IMR-90 (cell line): ENCODE results near the gene ZNF581. TPM values are rescaled to one million over a fixed set of nuclear protein-coding genes. Genes with fewer than 3 reads are reported as not detected.

Experiments used
- ATAC-seq: fragments of 200-7000 bp; cut with Tn5 transposase; 2 replicates; pipeline ENCODE4 v1.9.1; 2020; ENCODE audit warnings: low read depth, mild to moderate bottlenecking, moderate library complexity
- BruUV-seq: library from RNA; stranded (reverse); fragments of 400-500 nt; replicated peaks from 2 replicates; lab custom pipeline; 2021; lab: Mats Ljungman, UMichigan
- CTCF ChIA-PET: fragments of 300-600 bp; formaldehyde crosslinking; extraction: SDS; loops from one replicate; lab custom pipeline; 2021; ENCODE audit warnings: antibody characterized with exemption; lab: Yijun Ruan, JAX
- POLR2A ChIA-PET: fragments of 300-600 bp; sonication (Branson Sonifier 250); formaldehyde crosslinking; loops from one replicate; lab custom pipeline; 2022; ENCODE audit warnings: antibody characterized with exemption; ENCODE audit not compliant: unreplicated experiment; lab: Charles Lee
- DNase-seq: peaks from one replicate; pipeline ENCODE4 v3.0.0; 2013
- H2AFZ ChIP-seq: replicated peaks from 2 replicates; pipeline ENCODE3; 2013; ENCODE audit warnings: low read length, mild to moderate bottlenecking; ENCODE audit not compliant: poor library complexity
- H2AK5ac ChIP-seq: 2 replicates; pipeline ENCODE4 v1.6.1; 2013; ENCODE audit warnings: low read depth, low read length, inconsistent platforms
- H2AK9ac ChIP-seq: replicated peaks from 2 replicates; pipeline ENCODE3; 2013; ENCODE audit warnings: mild to moderate bottlenecking, low read depth, low read length, moderate library complexity; ENCODE audit not compliant: poor library complexity
- H2BK120ac ChIP-seq: 2 replicates; pipeline ENCODE4 v1.6.1; 2013; ENCODE audit warnings: low read depth, low read length, inconsistent platforms
- H2BK15ac ChIP-seq: 3 replicates; pipeline ENCODE4 v1.6.1; 2013; ENCODE audit warnings: low read depth, low read length, inconsistent platforms
- H2BK20ac ChIP-seq: 2 replicates; pipeline ENCODE4 v1.6.1; 2013; ENCODE audit warnings: low read depth, mild to moderate bottlenecking, inconsistent platforms, low read length, moderate library complexity
- H2BK5ac ChIP-seq: 2 replicates; pipeline ENCODE4 v1.6.1; 2013; ENCODE audit warnings: mild to moderate bottlenecking, low read depth, low read length, inconsistent platforms; ENCODE audit not compliant: poor library complexity, severe bottlenecking
- H3K14ac ChIP-seq: replicated peaks from 2 replicates; pipeline ENCODE4 v1.6.1; 2013; ENCODE audit warnings: low read depth, low read length, inconsistent platforms
- H3K18ac ChIP-seq: 2 replicates; pipeline ENCODE4 v1.6.1; 2013; ENCODE audit warnings: low read depth, low read length, control low read depth
- H3K23ac ChIP-seq: 2 replicates; pipeline ENCODE4 v1.6.1; 2013; ENCODE audit warnings: low read depth, low read length, inconsistent platforms
- H3K27ac ChIP-seq: 2 replicates; pipeline ENCODE4 v1.5.1; 2013; ENCODE audit warnings: mild to moderate bottlenecking, control low read depth, low read length; ENCODE audit not compliant: insufficient read depth
- H3K27me3 ChIP-seq: 2 replicates; pipeline ENCODE4 v1.6.1; 2013; ENCODE audit warnings: low read length; ENCODE audit not compliant: control insufficient read depth, insufficient read depth
- H3K36me3 ChIP-seq: 2 replicates; pipeline ENCODE4 v1.6.1; 2013; ENCODE audit warnings: low read length, mixed read lengths; ENCODE audit not compliant: control insufficient read depth, insufficient read depth
- H3K4ac ChIP-seq: 2 replicates; pipeline ENCODE4 v1.6.1; 2013; ENCODE audit warnings: low read depth, low read length, inconsistent platforms
- H3K4me1 ChIP-seq: 2 replicates; pipeline ENCODE4 v1.6.1; 2013; ENCODE audit warnings: low read length, mixed read lengths; ENCODE audit not compliant: control insufficient read depth, insufficient read depth
- H3K4me2 ChIP-seq: 2 replicates; pipeline ENCODE4 v1.6.1; 2013; ENCODE audit warnings: low read depth, mild to moderate bottlenecking, control low read depth, low read length, moderate library complexity
- H3K4me3 ChIP-seq: 2 replicates; pipeline ENCODE4 v1.5.1; 2013; ENCODE audit warnings: low read depth, mild to moderate bottlenecking, control low read depth, low read length, moderate library complexity; ENCODE audit not compliant: insufficient read depth
- H3K56ac ChIP-seq: 2 replicates; pipeline ENCODE4 v1.6.1; 2013; ENCODE audit warnings: low read length, inconsistent platforms; ENCODE audit not compliant: insufficient read depth; ENCODE audit errors: extremely low read depth
- H3K79me1 ChIP-seq, 2 experiments: 2 replicates each; pipeline ENCODE4 v1.6.1; 2013; ENCODE audit warnings: low read length in 2 of 2, inconsistent platforms in 1 of 2, low read depth in 1 of 2
- H3K9ac ChIP-seq: 2 replicates; pipeline ENCODE4 v1.6.1; 2013; ENCODE audit warnings: low read depth, low read length, control low read depth
- H3K9me1 ChIP-seq: 2 replicates; pipeline ENCODE4 v1.6.1; 2013; ENCODE audit warnings: low read length, inconsistent platforms; ENCODE audit not compliant: insufficient read depth
- H3K9me3 ChIP-seq: 2 replicates; pipeline ENCODE4 v1.6.1; 2013; ENCODE audit warnings: low read length; ENCODE audit not compliant: control insufficient read depth, insufficient read depth
- H4K20me1 ChIP-seq: 2 replicates; pipeline ENCODE4 v1.6.1; 2013; ENCODE audit warnings: low read length, inconsistent platforms; ENCODE audit not compliant: insufficient read depth
- H4K5ac ChIP-seq: 2 replicates; pipeline ENCODE4 v1.6.1; 2013; ENCODE audit warnings: mild to moderate bottlenecking, low read depth, low read length, control low read depth
- H4K8ac ChIP-seq, 2 experiments: 2 replicates each; pipeline ENCODE4 v1.6.1; 2013; ENCODE audit warnings: low read depth in 2 of 2, low read length in 2 of 2, control low read depth in 1 of 2, inconsistent platforms in 1 of 2
- H4K91ac ChIP-seq: 2 replicates; pipeline ENCODE4 v1.6.1; 2013; ENCODE audit warnings: low read depth, low read length, inconsistent platforms; ENCODE audit not compliant: insufficient read depth
- BHLHE40 ChIP-seq: fragments of 150-350 bp; IDR thresholded peaks from 2 replicates; pipeline ENCODE4 v1.6.1; 2016; ENCODE audit warnings: mild to moderate bottlenecking, low read depth, low read length
- CEBPB ChIP-seq: IDR thresholded peaks from 2 replicates; pipeline ENCODE4 v1.6.1; 2012; ENCODE audit warnings: low read depth, low read length, improper control_type of control experiment
- CHD1 ChIP-seq: IDR thresholded peaks from 2 replicates; pipeline ENCODE4 v1.6.1; 2012; ENCODE audit warnings: low read depth, low read length, improper control_type of control experiment
- CTCF ChIP-seq: conservative IDR thresholded peaks from 2 replicates; pipeline ENCODE4 v1.5.1; 2012; ENCODE audit warnings: mild to moderate bottlenecking, low read depth, low read length, improper control_type of control experiment
- ELK1 ChIP-seq: fragments of 150-350 bp; IDR thresholded peaks from 2 replicates; pipeline ENCODE4 v1.6.1; 2016; ENCODE audit warnings: low read depth, mild to moderate bottlenecking, low read length, moderate library complexity, borderline replicate concordance
- MAFK ChIP-seq: IDR thresholded peaks from 2 replicates; pipeline ENCODE4 v1.6.1; 2012; ENCODE audit warnings: low read depth, low read length, improper control_type of control experiment
- MAZ ChIP-seq: IDR thresholded peaks from 2 replicates; pipeline ENCODE4 v1.6.1; 2012; ENCODE audit warnings: low read depth, mild to moderate bottlenecking, low read length, improper control_type of control experiment, moderate library complexity, borderline replicate concordance
- MXI1 ChIP-seq: IDR thresholded peaks from 2 replicates; pipeline ENCODE4 v1.6.1; 2012; ENCODE audit warnings: low read depth, mild to moderate bottlenecking, low read length, moderate library complexity, borderline replicate concordance
- NFE2L2 ChIP-seq: fragments of 150-350 bp; IDR thresholded peaks from 2 replicates; pipeline ENCODE4 v1.6.1; 2016; ENCODE audit warnings: low read depth, mild to moderate bottlenecking, low read length
- POLR2A ChIP-seq: IDR thresholded peaks from 2 replicates; pipeline ENCODE4 v1.6.1; 2012; ENCODE audit warnings: mild to moderate bottlenecking, low read depth, low read length
- RAD21 ChIP-seq: IDR thresholded peaks from 2 replicates; pipeline ENCODE4 v1.6.1; 2012; ENCODE audit warnings: low read length, improper control_type of control experiment
- RCOR1 ChIP-seq: IDR thresholded peaks from 2 replicates; pipeline ENCODE4 v1.6.1; 2012; ENCODE audit warnings: mild to moderate bottlenecking, low read length, improper control_type of control experiment; ENCODE audit not compliant: insufficient replicate concordance
- RFX5 ChIP-seq: IDR thresholded peaks from 2 replicates; pipeline ENCODE4 v1.8.0; 2012; ENCODE audit warnings: low read depth, mild to moderate bottlenecking, low read length, moderate library complexity
- SMC3 ChIP-seq: fragments of 150-350 bp; IDR thresholded peaks from 2 replicates; pipeline ENCODE4 v1.6.1; 2016; ENCODE audit warnings: low read depth, mild to moderate bottlenecking, antibody characterized with exemption, low read length, moderate library complexity
- USF2 ChIP-seq: fragments of 150-350 bp; IDR thresholded peaks from 2 replicates; pipeline ENCODE4 v1.6.1; 2017; ENCODE audit warnings: mild to moderate bottlenecking, antibody characterized with exemption, low read length, low read depth
- WGBS, 2 experiments: methylation state at CpG; one replicate each; pipeline versions ENCODE4 v1.1.5 to v1.1.7; 2013; ENCODE audit warnings: missing lambda C conversion rate in 2 of 2; ENCODE audit not compliant: insufficient read length in 1 of 2; ENCODE audit errors: extremely low coverage in 2 of 2; 5-methylcytosine and 5-hydroxymethylcytosine counted together
- dilution Hi-C: fragments of 300-500 bp; cut with HindIII; formaldehyde crosslinking; loops from one replicate; pipeline ENCODE4 v1.14.3; 2018; ENCODE audit warnings: low sequenced_read_pairs; ENCODE audit not compliant: unreplicated experiment
- in situ Hi-C: fragments of 300-500 bp; cut with MboI; formaldehyde crosslinking; loops from 3 replicates; pipeline ENCODE4 v1.14.3; 2019; ENCODE audit warnings: low sequenced_read_pairs, inconsistent platforms, mixed read lengths
- intact Hi-C: fragments of 100-400 bp; cut with micrococcal nuclease; formaldehyde crosslinking; loops from 2 replicates; pipeline ENCODE4 v1.10.0; 2022
- polyA plus RNA-seq, 3 experiments: library from polyadenylated mRNA; depleted of rRNA; stranded (reverse); fragments of >200 nt; gene quantifications; 2 replicates each; pipeline ENCODE4 v1.2.3, GENCODE V29; 2012; ENCODE audit warnings: low replicate concordance in 1 of 3
- total RNA-seq: library from RNA; depleted of rRNA; stranded (reverse); fragments of >200 nt; gene quantifications from 2 replicates; pipeline ENCODE4 v1.2.3, GENCODE V29; 2012

ZNF581 gene
- total and polyA plus RNA-seq, 2 of the 4 experiments (the other 2 are of a cell fraction): 9.7 to 21.9 TPM

GRCh38 chr19:55680339-55681130, 37.1 kb downstream of the ZNF581 start:
- intact Hi-C loops: no loop called here
- Histone ChIP-seq H3K4me2 (no peak overlapping the region), H2BK120ac (no peak overlapping the region), H3K27me3 (no peaks in the 10 kb centered on the region), H4K91ac (no peak overlapping the region), H3K36me3 (peaks cover 52% of the 10 kb centered on the region), H3K14ac (no peak overlapping the region), H3K79me1 (peaks cover 23 to 78% of the 10 kb centered on the region in 2 experiments), H3K9me1 (peaks cover 11% of the 10 kb centered on the region; the same call in 1 of the 2 replicates), H3K56ac (no peak overlapping the region), H2BK20ac (no peak overlapping the region), H3K4me1 (peaks cover 7% of the 10 kb centered on the region), H3K4me3 (no peak overlapping the region), H3K9me3 (no peaks in the 10 kb centered on the region), H3K9ac (no peak overlapping the region), H3K27ac (no peak overlapping the region; the same call in 1 of the 2 replicates), H2BK5ac (no peak overlapping the region), H2AK9ac (peak overlapping the region; percentile 23), H2AK5ac (no peak overlapping the region), H2BK15ac (no peak overlapping the region), H4K8ac (no peak overlapping the region), H4K5ac (no peak overlapping the region), H3K18ac (no peak overlapping the region), H3K23ac (no peak overlapping the region), H3K4ac (no peak overlapping the region), H4K20me1 (peaks cover 77% of the 10 kb centered on the region), H2AFZ (no peak overlapping the region)
- ChIA-PET POLR2A (no interaction called here), CTCF (no interaction called here)
- in situ Hi-C loops: loop anchor here (25.0 kb wide), 1 partner anchor 457 kb away; the partner anchor contains the start of gene ZNF444
- dilution Hi-C loops: no loop called here
- WGBS, 2 experiments: 97% methylated on average over 7 of the region's 20 CpGs; no CpG with 5 or more reads in 1 of the 2 experiments
- ATAC-seq (no peak), DNase-seq (no peak)
- BruUV-seq: no TSS peak
- TF ChIP-seq CEBPB (no peak), ELK1 (no peak), RAD21 (no peak), MXI1 (no peak), NFE2L2 (no peak), RFX5 (no peak), SMC3 (no peak), BHLHE40 (no peak), POLR2A (no peak), MAZ (no peak), CTCF (no peak), CHD1 (no peak), MAFK (no peak), USF2 (no peak), RCOR1 (no peak)
